ENCODE data around the gene CDH4. TPM values are rescaled to one million over a fixed set of nuclear protein-coding genes. Genes with fewer than 3 reads are reported as not detected.

The CDH4 gene
- total RNA-seq, 1 donor from 2014 or later = not detected

DNA sequence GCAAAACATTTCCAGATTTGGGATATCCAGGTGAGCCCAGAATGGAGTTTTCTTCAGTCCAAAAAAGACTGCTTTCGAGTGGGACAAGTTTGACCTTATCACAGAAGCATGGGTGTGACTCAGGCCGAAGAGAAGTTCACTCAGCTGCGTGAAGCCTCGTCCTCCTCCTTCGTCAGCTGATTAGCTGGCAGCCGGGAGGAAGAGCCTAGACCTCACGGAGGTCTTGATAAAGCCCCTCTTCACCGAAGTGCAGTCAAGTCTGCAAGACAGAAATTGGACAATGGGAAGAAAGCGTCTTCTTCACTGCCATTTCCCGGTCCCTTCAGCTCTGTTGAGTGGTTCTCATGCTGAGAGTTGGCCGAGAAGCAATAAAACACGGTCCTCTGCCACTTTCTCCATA is 449.7 kb downstream of the CDH4 start:
- H3K27ac ChIP-seq = no peak overlapping the region
- no peaks in the 10 kb centered on the region for H3K9me3 ChIP-seq
- no peak overlapping the region for H3K4me3 ChIP-seq
- TF ChIP-seq, protein P1, sequence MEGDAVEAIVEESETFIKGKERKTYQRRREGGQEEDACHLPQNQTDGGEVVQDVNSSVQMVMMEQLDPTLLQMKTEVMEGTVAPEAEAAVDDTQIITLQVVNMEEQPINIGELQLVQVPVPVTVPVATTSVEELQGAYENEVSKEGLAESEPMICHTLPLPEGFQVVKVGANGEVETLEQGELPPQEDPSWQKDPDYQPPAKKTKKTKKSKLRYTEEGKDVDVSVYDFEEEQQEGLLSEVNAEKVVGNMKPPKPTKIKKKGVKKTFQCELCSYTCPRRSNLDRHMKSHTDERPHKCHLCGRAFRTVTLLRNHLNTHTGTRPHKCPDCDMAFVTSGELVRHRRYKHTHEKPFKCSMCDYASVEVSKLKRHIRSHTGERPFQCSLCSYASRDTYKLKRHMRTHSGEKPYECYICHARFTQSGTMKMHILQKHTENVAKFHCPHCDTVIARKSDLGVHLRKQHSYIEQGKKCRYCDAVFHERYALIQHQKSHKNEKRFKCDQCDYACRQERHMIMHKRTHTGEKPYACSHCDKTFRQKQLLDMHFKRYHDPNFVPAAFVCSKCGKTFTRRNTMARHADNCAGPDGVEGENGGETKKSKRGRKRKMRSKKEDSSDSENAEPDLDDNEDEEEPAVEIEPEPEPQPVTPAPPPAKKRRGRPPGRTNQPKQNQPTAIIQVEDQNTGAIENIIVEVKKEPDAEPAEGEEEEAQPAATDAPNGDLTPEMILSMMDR (IDR thresholded peaks at IDR 0.05) = no peak
- H3K27me3 ChIP-seq = no peaks in the 10 kb centered on the region
- DNase-seq (ENCODE audit: low spot score in 2 of 2) = no peak
- intact Hi-C loops (cut with DNase I) = no loop called here
- H3K36me3 ChIP-seq = no peaks in the 10 kb centered on the region
- H3K4me1 ChIP-seq = no peaks in the 10 kb centered on the region

DNA sequence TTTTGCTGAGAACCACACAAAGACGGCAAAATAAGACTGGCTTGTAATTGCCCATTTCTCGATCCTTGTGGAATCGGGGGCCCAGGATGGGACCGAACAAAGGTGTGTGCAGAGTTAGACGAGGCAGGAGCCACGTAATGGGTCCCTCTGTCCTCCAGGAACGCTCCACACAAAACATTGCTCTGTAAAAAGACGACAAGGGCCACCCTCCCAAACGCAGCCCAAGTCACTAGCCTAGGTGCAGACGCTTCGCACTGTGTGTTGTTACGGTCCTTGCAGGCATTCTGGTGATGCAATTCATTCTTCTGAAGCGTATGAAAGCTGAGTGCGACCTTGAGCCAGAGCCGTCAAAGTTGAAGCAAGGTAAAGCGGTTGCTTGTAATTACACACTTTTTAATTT is 450.2 kb downstream of the CDH4 start:
- DNase-seq (ENCODE audit: low spot score in 2 of 2) = no peak
- Histone ChIP-seq H3K4me1 (no peaks in the 10 kb centered on the region), H3K27me3 (no peaks in the 10 kb centered on the region), H3K36me3 (no peaks in the 10 kb centered on the region), H3K4me3 (no peak overlapping the region), H3K9me3 (no peaks in the 10 kb centered on the region), H3K27ac (no peak overlapping the region)
- TF ChIP-seq, protein P1 (IDR thresholded peaks at IDR 0.05) = no peak
- intact Hi-C loops (cut with DNase I) = no loop called here

DNA sequence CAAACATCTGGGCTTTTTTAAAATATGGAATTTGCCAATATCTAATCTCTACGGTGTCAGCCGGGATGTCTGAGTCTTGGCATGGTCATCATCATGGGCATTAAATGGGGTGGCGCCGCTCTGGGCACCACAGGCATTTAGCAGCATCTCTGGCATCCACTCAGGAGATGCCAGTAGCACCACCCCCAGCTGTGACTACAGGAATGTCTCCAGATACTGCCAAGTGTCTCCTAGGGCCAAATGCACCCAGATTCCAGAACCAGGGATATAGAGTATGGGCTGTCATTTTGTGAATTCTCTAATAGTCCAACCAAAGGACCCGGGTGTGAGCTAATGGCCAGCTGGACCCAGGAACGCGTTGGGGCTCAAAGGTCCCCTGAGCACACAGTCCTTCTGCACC is 452.6 kb downstream of the CDH4 start:
- Histone ChIP-seq H3K27me3 (no peaks in the 10 kb centered on the region), H3K9me3 (no peaks in the 10 kb centered on the region), H3K4me1 (no peaks in the 10 kb centered on the region), H3K4me3 (no peak overlapping the region), H3K27ac (no peak overlapping the region), H3K36me3 (no peaks in the 10 kb centered on the region)
- DNase-seq (ENCODE audit: low spot score in 2 of 2) = no peak
- TF ChIP-seq, protein P1 (IDR thresholded peaks at IDR 0.05) = no peak
- intact Hi-C loops (cut with DNase I) = no loop called here

DNA sequence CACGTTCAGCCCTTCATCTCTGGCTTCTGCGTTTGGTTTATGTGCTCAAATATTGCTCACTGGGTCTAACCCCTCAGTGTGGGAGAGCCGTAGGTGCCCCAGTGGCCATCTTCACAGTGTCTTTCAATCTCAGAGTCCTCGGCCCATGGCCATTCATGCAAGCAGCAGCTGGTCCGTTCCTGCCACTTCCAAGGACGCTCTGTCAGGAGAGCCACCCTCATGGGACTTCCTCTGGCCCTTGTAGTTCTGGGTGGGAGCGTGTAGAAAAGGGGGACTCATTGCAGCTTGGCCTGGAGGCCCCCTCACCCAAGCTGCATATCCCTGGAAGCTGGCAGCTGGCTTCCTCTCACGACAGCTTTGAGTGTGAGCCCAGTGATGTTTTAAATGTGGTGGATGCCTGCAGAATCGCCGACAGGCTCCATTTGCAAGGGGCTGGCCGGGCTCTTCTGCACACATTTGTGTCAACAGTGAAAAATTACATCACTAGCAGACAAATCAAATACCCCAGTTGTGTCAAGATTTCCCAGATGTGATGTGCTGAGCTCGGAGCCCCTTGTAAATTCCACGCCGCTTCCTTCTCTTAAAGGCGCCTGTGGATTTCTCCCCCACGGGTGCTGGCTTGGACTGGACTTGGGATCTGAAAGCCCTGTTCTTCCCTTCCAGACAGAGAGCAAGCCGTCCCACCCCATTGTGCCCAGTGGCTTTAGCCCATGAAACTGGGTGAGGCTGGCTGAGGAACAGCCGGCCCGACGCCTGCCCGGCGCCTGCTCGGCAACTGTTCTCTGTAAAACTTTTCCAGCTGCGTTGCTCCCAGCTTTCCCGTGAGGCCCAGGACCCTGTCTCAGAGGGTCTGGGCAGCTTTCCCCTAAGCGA is 453.6 kb downstream of the CDH4 start:
- TF ChIP-seq, protein P1 (IDR thresholded peaks at IDR 0.05) = no peak
- intact Hi-C loops (cut with DNase I) = no loop called here
- H3K9me3 ChIP-seq = no peaks in the 10 kb centered on the region
- no peaks in the 10 kb centered on the region for H3K27me3 ChIP-seq
- no peak overlapping the region for H3K27ac ChIP-seq
- no peaks in the 10 kb centered on the region for H3K36me3 ChIP-seq
- no peak overlapping the region for H3K4me3 ChIP-seq
- DNase-seq (ENCODE audit: low spot score in 2 of 2) = no peak
- H3K4me1 ChIP-seq = no peaks in the 10 kb centered on the region

DNA sequence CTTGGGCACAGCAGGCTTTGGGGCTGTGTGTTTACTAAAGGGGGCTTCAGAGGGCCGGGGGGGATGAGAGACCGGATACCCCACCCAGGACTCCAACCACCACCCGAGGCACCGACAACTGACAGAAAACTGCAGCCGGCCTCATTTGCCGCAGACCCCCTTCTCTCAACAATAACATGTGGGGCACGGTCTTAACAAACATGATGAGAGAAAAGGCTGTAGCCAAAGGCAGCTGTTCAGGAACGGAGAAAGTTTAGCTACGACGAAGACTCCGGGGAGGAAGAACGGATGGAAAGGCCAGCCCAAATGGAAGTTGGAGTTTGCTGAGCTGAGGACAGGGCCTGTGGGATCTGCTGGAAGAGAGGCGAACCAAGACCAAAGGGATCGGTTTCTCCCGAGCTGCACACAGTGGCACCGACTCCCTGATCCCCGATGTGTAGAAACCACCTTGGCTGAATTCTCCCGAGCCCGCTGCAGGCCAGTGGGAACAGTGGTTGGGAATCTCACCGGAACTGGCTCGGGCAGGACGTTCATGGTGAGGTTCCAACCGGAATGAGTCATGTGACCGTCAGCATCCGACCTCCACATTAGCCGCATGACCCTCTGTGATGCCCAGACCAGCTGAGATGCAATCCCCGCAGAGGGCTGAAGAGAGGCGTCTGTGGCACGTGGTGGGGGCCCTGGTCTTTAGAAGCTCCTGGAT is 454.3 kb downstream of the CDH4 start:
- Histone ChIP-seq H3K27ac (no peak overlapping the region), H3K4me3 (no peak overlapping the region), H3K4me1 (no peaks in the 10 kb centered on the region), H3K36me3 (no peaks in the 10 kb centered on the region), H3K27me3 (no peaks in the 10 kb centered on the region), H3K9me3 (no peaks in the 10 kb centered on the region)
- intact Hi-C loops (cut with DNase I) = no loop called here
- no peak for DNase-seq (ENCODE audit: low spot score in 2 of 2)
- TF ChIP-seq, protein P1 (IDR thresholded peaks at IDR 0.05) = no peak
